Measurements from ENCODE around the gene LAGE3. TPM values are rescaled to one million over a fixed set of nuclear protein-coding genes. Genes with fewer than 3 reads are reported as not detected.

LAGE3 gene
- total RNA-seq (2014; rRNA removed; shearing (Covaris generic)): 37.4 and 40.2 TPM in 2 replicates
- polyA plus RNA-seq (2015; cell fraction: cytosol; rRNA removed): 22.1 and 27.4 TPM in 2 replicates
- 5.7 and 6.7 TPM in 2 replicates for polyA plus RNA-seq (2015; cell fraction: nucleus; rRNA removed)

GRCh38 chrX:154478728-154479622 is at the start of gene LAGE3:
TSS of gene LAGE3 (minus strand) at chrX:154479281. CDS start at chrX:154478915, 366 bp downstream.
- peak; percentile 77 for DNase-seq (ENCODE audit: low read depth)

GRCh38 chrX:154526901-154527675 is 48.0 kb upstream of the LAGE3 start:
- DNase-seq (ENCODE audit: low read depth): peak; percentile 76

- DNase-seq (ENCODE audit: low read depth): no peak
Observed at GRCh38 chrX:154525606-154526490, 46.8 kb upstream of the LAGE3 start.

GRCh38 chrX:154519389-154519788 is 40.3 kb upstream of the LAGE3 start:
- DNase-seq (ENCODE audit: low read depth): no peak

GRCh38 chrX:154517101-154517781 is 38.2 kb upstream of the LAGE3 start:
- no peak for DNase-seq (ENCODE audit: low read depth)

GRCh38 chrX:154516656-154517100 is 37.6 kb upstream of the LAGE3 start:
- no peak for DNase-seq (ENCODE audit: low read depth)

GRCh38 chrX:154515966-154516655 is 37.0 kb upstream of the LAGE3 start, which contains the start of gene FAM3A:
TSS of gene FAM3A (minus strand) at chrX:154516232. CDS start at chrX:154515772, 460 bp downstream.
- DNase-seq (ENCODE audit: low read depth): peak; percentile 78

GRCh38 chrX:154515090-154515965 is 36.2 kb upstream of the LAGE3 start:
- DNase-seq (ENCODE audit: low read depth): no peak

- DNase-seq (ENCODE audit: low read depth): no peak
Observed at GRCh38 chrX:154513716-154514115, 34.6 kb upstream of the LAGE3 start.

- DNase-seq (ENCODE audit: low read depth): no peak
Observed at GRCh38 chrX:154512879-154513553, 33.9 kb upstream of the LAGE3 start.

GRCh38 chrX:154511761-154512160 is 32.7 kb upstream of the LAGE3 start:
- DNase-seq (ENCODE audit: low read depth): no peak

GRCh38 chrX:154509455-154509854 is 30.4 kb upstream of the LAGE3 start:
- no peak for DNase-seq (ENCODE audit: low read depth)

GRCh38 chrX:154508384-154508745 is 29.3 kb upstream of the LAGE3 start:
- DNase-seq (ENCODE audit: low read depth): no peak

- no peak for DNase-seq (ENCODE audit: low read depth)
Observed at GRCh38 chrX:154507673-154508383, 28.7 kb upstream of the LAGE3 start.

- DNase-seq (ENCODE audit: low read depth): no peak
Observed at GRCh38 chrX:154506483-154507332, 27.6 kb upstream of the LAGE3 start.

GRCh38 chrX:154505734-154506133 is 26.7 kb upstream of the LAGE3 start:
- peak; percentile 68 for DNase-seq (ENCODE audit: low read depth)

Measured in HT1080 (cell line).